Esophagus squamous epithelium (tissue), 5 donors: ENCODE measurements around the gene THAP4. TPM values are rescaled to one million over a fixed set of nuclear protein-coding genes. Genes with fewer than 3 reads are reported as not detected.
"Not testable (repeated sequence)": the region's sequence is repeated elsewhere in the genome, so short reads cannot be mapped to it uniquely, and the experiment has no call there.

ENCODE experiments used
- DNase-seq: peaks from one replicate; lab custom pipeline; 2025; lab: John Stamatoyannopoulos, UW
- H3K27ac ChIP-seq, 4 donors: fragments of 200-600 bp; sonication (generic); one replicate each; pipeline ENCODE4 v1.5.1; 2016 to 2019; ENCODE audit warnings: mild to moderate bottlenecking in 1 of 4
- H3K27me3 ChIP-seq, 4 donors: fragments of 200-600 bp; sonication (generic); 1 replicate in 3 of 4; 2 replicates in 1 of 4; pipeline versions ENCODE4 v1.5.1 to v1.6.0; 2017 to 2021; ENCODE audit warnings: antibody characterized with exemption in 1 of 4
- H3K36me3 ChIP-seq, 3 donors: fragments of 200-600 bp; sonication (generic); one replicate each; pipeline ENCODE4 v1.5.1; 2016 to 2019
- H3K4me1 ChIP-seq, 3 donors: fragments of 200-600 bp; sonication (generic); one replicate each; pipeline ENCODE4 v1.5.1; 2017 to 2019
- H3K4me3 ChIP-seq, 4 donors: fragments of 200-600 bp; sonication (generic); 1 replicate in 3 of 4; 2 replicates in 1 of 4; pipeline ENCODE4 v1.5.1; 2016 to 2019; ENCODE audit warnings: mild to moderate bottlenecking in 2 of 4, moderate library complexity in 1 of 4
- H3K9me3 ChIP-seq, 3 donors: fragments of 200-600 bp; sonication (generic); one replicate each; pipeline ENCODE4 v1.5.1; 2016 to 2019
- CTCF ChIP-seq, 6 experiments: fragments of 450-650 bp in 4 of 6; fragments of 200-600 bp in 2 of 6; sonication (generic) in 2 of 6; IDR thresholded peaks; one replicate each; pipeline ENCODE4 v1.5.1; 2016 to 2019; ENCODE audit warnings: antibody characterized with exemption in 6 of 6, mild to moderate bottlenecking in 4 of 6, moderate library complexity in 4 of 6
- POLR2A ChIP-seq, 4 donors: fragments of 450-650 bp; IDR thresholded peaks; one replicate each; pipeline ENCODE4 v1.6.1; 2017; ENCODE audit warnings: antibody characterized with exemption in 4 of 4, mild to moderate bottlenecking in 4 of 4, moderate library complexity in 3 of 4
- WGBS, 2 donors: methylation state at CpG; one replicate each; pipeline ENCODE4 v1.1.5; 2018; 5-methylcytosine and 5-hydroxymethylcytosine counted together
- intact Hi-C: fragments of 100-400 bp; cut with DNase I; formaldehyde crosslinking; loops from one replicate; pipeline ENCODE4 v1.15.0; 2022
- total RNA-seq, 4 donors: library from RNA; depleted of rRNA; stranded (reverse); fragments of >200 nt; gene quantifications; one replicate each; pipeline ENCODE4 v1.1.0, GENCODE V29; 2016
- donor health status: DM: yes; HTN: yes; CAD: no.

Gene THAP4
- total RNA-seq, 4 donors from 2014 or later: 40.7 to 53.2 (median 46.4) TPM

- intact Hi-C loops: no loop called here
- WGBS, 2 donors: 83 to 88% methylated on average over 18 to 19 of the region's 23 CpGs
- TF ChIP-seq CTCF (IDR thresholded peaks at IDR 0.05): no peak
- TF ChIP-seq POLR2A (IDR thresholded peaks at IDR 0.05): no peak
- DNase-seq: no peak
- Histone ChIP-seq H3K27me3 (no peaks in the 10 kb centered on the region), H3K36me3 (peaks cover 20 to 72% (median 22%) of the 10 kb centered on the region in 3 donors), H3K9me3 (no peaks in the 10 kb centered on the region), H3K4me1 (peaks cover 0 to 11% (median 0%) of the 10 kb centered on the region in 3 donors), H3K4me3 (no peak overlapping the region), H3K27ac (no peak overlapping the region)
Measured at GRCh38 chr2:241665731-241666440, 28.9 kb upstream of the THAP4 start.

GRCh38 chr2:241662731-241663130 is 25.8 kb upstream of the THAP4 start:
- H3K9me3 ChIP-seq, DNase-seq, H3K27me3 ChIP-seq, H3K4me3 ChIP-seq, H3K27ac ChIP-seq, intact Hi-C loops: not testable (repeated sequence)
- peaks cover 22 to 72% (median 23%) of the 10 kb centered on the region in 3 donors for H3K36me3 ChIP-seq
- H3K4me1 ChIP-seq: peaks cover 0 to 18% (median 3%) of the 10 kb centered on the region in 3 donors
- WGBS, 2 donors: 86 to 87% methylated on average over 16 to 23 of the region's 24 CpGs

- Histone ChIP-seq H3K4me1 (peaks cover 0 to 18% (median 3%) of the 10 kb centered on the region in 3 donors), H3K27ac (no peak overlapping the region), H3K9me3 (no peaks in the 10 kb centered on the region), H3K27me3 (no peaks in the 10 kb centered on the region), H3K4me3 (no peak overlapping the region), H3K36me3 (peaks cover 14 to 72% (median 31%) of the 10 kb centered on the region in 3 donors)
- TF ChIP-seq CTCF (IDR thresholded peaks at IDR 0.05) (no peak), POLR2A (IDR thresholded peaks at IDR 0.05) (no peak)
- WGBS, 2 donors: 93 to 98% methylated on average over 5 to 8 of the region's 14 CpGs
- no peak for DNase-seq
- intact Hi-C loops: no loop called here
Measured at GRCh38 chr2:241660593-241661213, 23.7 kb upstream of the THAP4 start.

- 51 to 61% methylated on average over 18 to 24 of the region's 26 CpGs for WGBS, 2 donors
- Histone ChIP-seq H3K27ac (no peak overlapping the region), H3K36me3 (peaks cover 28 to 87% (median 41%) of the 10 kb centered on the region in 3 donors), H3K4me1 (peaks cover 0 to 7% (median 3%) of the 10 kb centered on the region in 3 donors), H3K9me3 (no peaks in the 10 kb centered on the region), H3K4me3 (no peak overlapping the region), H3K27me3 (no peaks in the 10 kb centered on the region)
- no peak for DNase-seq
- intact Hi-C loops: no loop called here
- TF ChIP-seq CTCF (IDR thresholded peaks at IDR 0.05): peak in 4 of 6 experiments; percentile 51 to 70 (median 53)
- TF ChIP-seq POLR2A (IDR thresholded peaks at IDR 0.05): no peak
Measured at GRCh38 chr2:241659150-241659739, 22.3 kb upstream of the THAP4 start.

- H3K4me1 ChIP-seq: peaks cover 0 to 7% (median 3%) of the 10 kb centered on the region in 3 donors
- H3K36me3 ChIP-seq: peaks cover 31 to 96% (median 41%) of the 10 kb centered on the region in 3 donors
- H3K27ac ChIP-seq: no peak overlapping the region
- H3K4me3 ChIP-seq: no peak overlapping the region
- TF ChIP-seq POLR2A (IDR thresholded peaks at IDR 0.05) (no peak), CTCF (IDR thresholded peaks at IDR 0.05) (no peak)
- intact Hi-C loops: no loop called here
- no peak for DNase-seq
- no peaks in the 10 kb centered on the region for H3K27me3 ChIP-seq
- H3K9me3 ChIP-seq: no peaks in the 10 kb centered on the region
- 38 to 40% methylated on average over 2 to 5 of the region's 5 CpGs for WGBS, 2 donors
Measured at GRCh38 chr2:241658296-241658695, 21.3 kb upstream of the THAP4 start.
